ENCODE data around the gene UBL7.

The UBL7 gene

DNA sequence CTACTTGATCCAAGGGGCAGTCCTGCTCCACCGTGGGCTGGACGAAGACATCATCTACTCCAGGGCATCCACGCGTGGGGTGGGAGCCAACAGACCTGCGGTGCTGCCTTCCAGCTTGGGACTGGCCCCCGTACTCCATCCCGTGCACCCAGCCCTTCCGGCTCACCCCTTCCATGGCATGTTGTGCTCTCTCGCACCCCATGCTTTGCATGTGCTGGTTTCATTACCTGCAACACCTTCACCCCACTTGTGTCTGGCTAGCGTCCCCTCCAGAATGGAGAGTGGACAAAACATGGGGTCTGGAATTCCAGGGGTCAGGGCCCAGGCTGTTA lies 57.4 kb downstream of the UBL7 start:
- DNase-seq = no peak

DNA sequence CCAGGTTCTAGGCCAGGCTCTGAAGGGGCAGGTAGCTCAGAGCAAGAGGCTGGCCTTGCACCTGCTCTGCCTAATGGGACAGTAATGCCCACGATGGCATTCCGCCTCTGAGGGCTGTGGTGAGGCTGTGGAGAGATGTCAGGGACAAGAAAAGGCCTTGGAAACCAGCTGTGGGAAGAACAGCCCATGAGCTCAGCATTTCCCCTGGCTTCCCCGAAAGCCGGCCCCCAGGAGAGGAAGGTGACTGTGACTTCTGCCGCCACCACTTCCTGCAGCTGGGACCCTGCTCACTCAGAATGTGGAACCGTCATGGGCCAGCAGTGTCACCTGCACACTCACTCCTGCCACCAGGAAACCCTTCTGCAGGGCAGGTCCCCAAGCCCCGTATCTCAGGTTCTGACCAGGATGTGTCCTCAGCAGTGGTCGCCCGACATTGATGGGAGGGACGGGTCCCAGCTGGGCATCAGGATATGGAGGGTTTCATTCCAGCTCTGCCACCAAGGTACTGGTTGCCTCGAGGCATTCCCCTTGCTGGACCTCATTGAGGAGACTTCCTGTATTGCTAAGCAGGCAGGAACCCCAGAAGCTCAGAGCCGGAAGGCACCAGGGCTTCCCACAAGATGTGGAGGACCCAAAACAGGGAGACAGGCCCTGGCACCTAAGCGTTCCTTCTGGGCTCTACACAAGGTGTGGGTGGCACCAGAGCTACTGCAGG lies 57.9 kb downstream of the UBL7 start:
- DNase-seq = peak; percentile 93

DNA sequence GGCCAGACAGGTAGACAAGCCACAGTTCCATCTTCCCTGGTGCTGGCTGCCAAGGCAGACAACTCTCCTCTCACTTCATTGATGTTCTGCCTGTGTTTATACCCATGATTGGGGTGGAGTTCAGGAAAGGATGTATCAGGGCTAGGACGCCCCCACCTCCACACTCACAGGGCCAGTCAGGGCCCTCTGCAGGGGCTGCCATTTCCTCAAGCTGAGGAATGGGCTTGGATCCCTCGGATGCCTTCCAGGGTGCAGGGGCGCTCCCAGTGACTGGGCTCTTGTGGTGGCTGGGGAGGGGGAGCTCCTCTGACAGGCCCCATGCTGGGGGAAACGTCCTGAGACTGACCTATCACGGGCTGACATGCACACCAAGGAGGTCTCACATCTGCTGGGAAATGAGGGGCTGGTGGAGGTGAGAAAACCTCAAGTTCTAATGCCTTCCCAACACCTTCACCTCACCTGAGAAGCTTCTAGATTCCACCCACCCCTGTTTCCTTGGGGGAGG lies 58.6 kb downstream of the UBL7 start:
- no peak for DNase-seq

GRCh38 chr15:74400915-74401757 lies 59.8 kb downstream of the UBL7 start:
- peak; percentile 58 for DNase-seq

DNA sequence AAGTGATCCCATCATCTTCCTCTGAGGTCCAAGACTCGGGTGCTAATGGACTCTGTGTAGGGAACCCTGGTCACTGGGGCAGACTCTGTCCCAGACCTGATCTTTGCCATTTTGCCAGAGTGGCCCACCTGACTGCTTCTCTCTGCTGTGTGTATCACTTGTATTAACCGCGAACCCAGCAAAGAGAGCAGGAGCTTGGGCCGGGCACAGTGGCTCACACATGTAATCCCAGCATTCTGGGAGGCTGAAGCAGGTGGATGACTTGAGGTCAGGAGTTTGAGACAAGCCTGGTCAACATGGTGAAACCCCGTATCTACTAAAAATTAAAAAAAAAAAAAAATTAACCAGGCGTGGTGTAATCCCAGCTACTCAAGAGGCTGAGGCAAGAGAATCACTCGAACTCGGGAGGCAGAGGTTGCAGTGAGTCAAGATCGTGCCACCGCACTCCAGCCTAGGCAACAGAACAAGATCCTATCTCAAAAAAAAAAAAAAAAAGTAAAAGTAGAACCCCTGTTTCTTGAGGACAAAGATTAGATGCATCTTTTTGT lies 60.6 kb downstream of the UBL7 start:
- peak; percentile 60 for DNase-seq

DNA sequence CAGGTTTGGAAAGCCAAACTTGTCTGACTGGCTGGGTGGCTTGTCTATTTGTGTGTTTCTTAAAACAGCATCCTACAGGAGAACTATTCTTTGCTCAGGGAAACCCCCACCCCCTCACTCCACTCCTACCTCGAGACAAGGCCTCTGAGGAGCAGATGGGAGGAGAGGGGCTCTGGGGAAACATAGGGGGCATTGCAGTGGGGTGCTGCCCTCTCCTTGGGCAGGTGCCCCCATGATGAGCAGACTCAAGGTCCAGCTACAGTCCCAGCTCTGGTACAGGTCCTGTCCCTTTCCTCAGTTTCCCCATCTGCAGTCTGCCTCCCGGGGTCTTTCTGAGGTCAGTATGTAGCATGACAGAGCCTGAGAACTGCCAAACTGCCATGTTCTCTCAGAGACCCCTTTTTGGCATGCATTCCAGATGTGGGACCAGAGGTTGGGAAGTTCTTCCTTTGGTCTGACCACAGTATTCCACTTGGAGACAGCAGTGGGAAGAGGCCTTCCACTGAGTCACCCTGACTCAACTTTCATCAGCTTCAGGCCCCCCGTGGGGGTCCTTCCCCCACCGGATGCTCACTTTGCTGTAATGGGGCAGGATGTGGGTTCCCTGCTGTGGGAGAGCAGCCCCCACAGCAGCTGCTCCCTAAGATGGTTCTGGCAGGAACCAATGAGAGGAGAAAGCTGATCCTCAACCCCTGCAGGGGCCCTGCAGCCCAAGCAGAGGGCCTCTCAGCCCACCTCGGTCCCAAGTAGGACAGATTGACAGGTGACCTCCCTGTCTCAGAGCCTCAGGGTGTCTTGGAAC lies 61.2 kb downstream of the UBL7 start:
- DNase-seq = peak; percentile 72

- DNase-seq = no peak
Measured at GRCh38 chr15:74399100-74399499, 61.9 kb downstream of the UBL7 start.

DNA sequence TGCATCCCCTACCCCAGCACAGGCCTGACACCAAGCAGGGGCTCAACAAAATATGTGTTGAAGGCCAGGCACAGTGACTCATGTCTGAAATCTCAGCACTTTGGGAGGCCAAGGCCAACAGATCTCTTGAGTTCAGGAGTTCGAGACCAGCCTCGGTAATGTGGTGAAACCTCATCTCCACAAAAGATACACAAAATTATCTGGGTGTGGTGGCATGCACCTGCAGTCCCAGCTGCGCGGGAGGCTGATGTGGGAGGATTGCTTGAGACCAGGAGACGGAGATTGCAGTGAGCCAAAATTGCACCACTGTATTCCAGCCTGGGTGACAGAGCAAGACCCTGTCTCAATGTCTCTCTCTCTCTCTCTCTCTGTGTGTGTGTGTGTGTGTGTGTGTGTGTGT lies 62.8 kb downstream of the UBL7 start:
- no peak for DNase-seq

DNA sequence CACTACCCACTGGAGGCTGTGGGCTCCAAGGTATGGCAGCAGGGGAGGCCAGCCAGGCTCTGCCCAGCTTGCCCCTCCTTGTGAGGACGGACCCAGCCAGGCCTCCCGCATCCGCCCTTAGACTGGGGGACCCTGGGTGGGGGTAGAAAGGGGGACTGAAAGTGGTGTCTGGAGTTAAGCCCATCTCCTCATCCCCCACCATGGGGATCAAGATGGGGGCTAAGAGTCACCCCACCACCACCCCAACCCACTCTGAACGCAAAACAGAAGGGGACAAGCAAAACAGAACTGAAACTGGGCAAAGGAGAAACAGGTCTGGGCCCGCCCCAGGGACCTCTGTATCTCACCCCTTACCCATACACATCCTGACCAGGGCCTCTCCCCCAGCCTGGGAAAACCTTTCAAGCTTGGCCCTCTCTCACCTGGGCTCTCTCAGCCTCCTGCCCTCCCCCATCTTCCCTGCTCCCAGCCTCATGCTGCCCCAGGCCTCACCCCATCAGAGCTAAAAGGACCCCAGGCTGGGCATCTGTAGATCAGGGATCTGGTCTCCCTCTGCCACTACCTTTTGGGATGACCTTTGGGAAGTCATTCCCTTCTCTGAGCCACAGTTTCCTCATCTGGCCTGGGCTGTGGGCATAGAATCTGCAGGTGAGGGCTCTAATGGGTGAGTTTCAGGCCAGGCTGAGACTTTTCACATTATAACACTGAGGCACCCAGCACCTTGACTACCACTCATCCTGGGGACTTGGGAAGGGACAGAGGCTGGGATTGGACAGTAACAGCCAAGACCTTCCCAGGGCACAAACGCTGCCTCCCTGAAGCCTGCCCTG lies 63.5 kb downstream of the UBL7 start:
- no peak for DNase-seq

- DNase-seq = peak; percentile 47
Measured at GRCh38 chr15:74396445-74397238, 64.3 kb downstream of the UBL7 start.

DNA sequence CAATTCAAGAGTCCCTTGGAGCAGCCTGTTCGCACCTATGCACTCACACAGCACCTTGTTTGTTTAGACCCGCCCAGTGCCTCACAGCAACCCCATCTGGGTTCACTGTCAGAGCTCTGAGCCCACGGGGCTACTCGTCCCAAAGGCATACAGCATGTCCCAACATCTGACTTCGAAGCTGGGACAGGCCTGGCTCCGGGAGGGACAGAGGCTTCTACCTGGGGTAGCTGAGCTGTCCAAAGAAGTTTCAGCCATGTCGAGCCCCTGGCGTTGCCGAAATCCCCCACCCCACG lies 64.9 kb downstream of the UBL7 start:
- no peak for DNase-seq

Data from activated CD4-positive, alpha-beta T cell treated with anti-CD3 and anti-CD28 coated beads, Interleukin-2, amount 50 U/mL, for 16 hours (primary cell).